ENCODE measurements around the gene ACKR2.

ACKR2 gene

GRCh38 chr3:42801048-42801620 is 8.1 kb upstream of the ACKR2 start:
- DNase-seq (ENCODE audit: low spot score), result no peak
- Histone ChIP-seq H3K27ac (no peak overlapping the region), H3K4me3 (peak overlapping the region; percentile 4)
- TF ChIP-seq CTCF (IDR thresholded peaks at IDR 0.05), result no peak

- no peak overlapping the region for H3K4me3 ChIP-seq
- TF ChIP-seq CTCF (IDR thresholded peaks at IDR 0.05), result no peak
- DNase-seq (ENCODE audit: low spot score), result no peak
- no peak overlapping the region for H3K27ac ChIP-seq
These were observed 7.5 kb upstream of the ACKR2 start for GRCh38 chr3:42801784-42802183.

GRCh38 chr3:42802876-42803413 is 6.3 kb upstream of the ACKR2 start:
- no peak for DNase-seq (ENCODE audit: low spot score)
- peak overlapping the region; percentile 93 for H3K4me3 ChIP-seq

GRCh38 chr3:42803414-42804105 is 5.7 kb upstream of the ACKR2 start:
- DNase-seq (ENCODE audit: low spot score), result no peak
- peak overlapping the region; percentile 97 to 98 for H3K27ac ChIP-seq
- no peak for TF ChIP-seq CTCF (IDR thresholded peaks at IDR 0.05)
- H3K4me3 ChIP-seq, result peak overlapping the region; percentile 93

More at GRCh38 chr3:42802876-42803413, 6.3 kb upstream of the ACKR2 start:
- H3K27ac ChIP-seq, result peak overlapping the region; percentile 97 to 98
- no peak for TF ChIP-seq CTCF (IDR thresholded peaks at IDR 0.05)

GRCh38 chr3:42804106-42804830 is 5.0 kb upstream of the ACKR2 start, which contains the start of gene HIGD1A:
Gene HIGD1A (minus strand): TSS chr3:42804490. CDS start chr3:42794253, 10,237 bp downstream.
- DNase-seq (ENCODE audit: low spot score), result peak; percentile 98
- no peak for TF ChIP-seq CTCF (IDR thresholded peaks at IDR 0.05)
- peak within 1 kb of the TSS; percentile 97 to 98 for H3K27ac ChIP-seq
- peak within 1 kb of the TSS; percentile 93 for H3K4me3 ChIP-seq

GRCh38 chr3:42804831-42805132 is 4.5 kb upstream of the ACKR2 start:
- no peak for TF ChIP-seq CTCF (IDR thresholded peaks at IDR 0.05)
- Histone ChIP-seq H3K27ac (peak overlapping the region; percentile 97 to 98), H3K4me3 (peak overlapping the region; percentile 93)
- no peak for DNase-seq (ENCODE audit: low spot score)

Measured in coronary artery (tissue), 2 donors.